Right lobe of liver (tissue), 4 donors: Measurements from ENCODE around the gene SLC9A5.

ENCODE experiments used
- CTCF ChIP-seq, 4 donors: fragments of 200-600 bp in 3 of 4; fragments of 450-650 bp in 1 of 4; IDR thresholded peaks; one replicate each; pipeline versions ENCODE4 v1.5.1 to v1.8.0; 2016 to 2022; ENCODE audit warnings: antibody characterized with exemption in 4 of 4, mild to moderate bottlenecking in 2 of 4
- POLR2A ChIP-seq: fragments of 450-650 bp; IDR thresholded peaks from one replicate; pipeline ENCODE4 v1.6.1; 2017; ENCODE audit warnings: antibody characterized with exemption, mild to moderate bottlenecking
- donor health status: DM: no; HTN: no; CAD: no.
- donor health status: DM: no; HTN: no; CAD: no.
- donor health status: DM: no; HTN: yes; CAD: no.

DNA sequence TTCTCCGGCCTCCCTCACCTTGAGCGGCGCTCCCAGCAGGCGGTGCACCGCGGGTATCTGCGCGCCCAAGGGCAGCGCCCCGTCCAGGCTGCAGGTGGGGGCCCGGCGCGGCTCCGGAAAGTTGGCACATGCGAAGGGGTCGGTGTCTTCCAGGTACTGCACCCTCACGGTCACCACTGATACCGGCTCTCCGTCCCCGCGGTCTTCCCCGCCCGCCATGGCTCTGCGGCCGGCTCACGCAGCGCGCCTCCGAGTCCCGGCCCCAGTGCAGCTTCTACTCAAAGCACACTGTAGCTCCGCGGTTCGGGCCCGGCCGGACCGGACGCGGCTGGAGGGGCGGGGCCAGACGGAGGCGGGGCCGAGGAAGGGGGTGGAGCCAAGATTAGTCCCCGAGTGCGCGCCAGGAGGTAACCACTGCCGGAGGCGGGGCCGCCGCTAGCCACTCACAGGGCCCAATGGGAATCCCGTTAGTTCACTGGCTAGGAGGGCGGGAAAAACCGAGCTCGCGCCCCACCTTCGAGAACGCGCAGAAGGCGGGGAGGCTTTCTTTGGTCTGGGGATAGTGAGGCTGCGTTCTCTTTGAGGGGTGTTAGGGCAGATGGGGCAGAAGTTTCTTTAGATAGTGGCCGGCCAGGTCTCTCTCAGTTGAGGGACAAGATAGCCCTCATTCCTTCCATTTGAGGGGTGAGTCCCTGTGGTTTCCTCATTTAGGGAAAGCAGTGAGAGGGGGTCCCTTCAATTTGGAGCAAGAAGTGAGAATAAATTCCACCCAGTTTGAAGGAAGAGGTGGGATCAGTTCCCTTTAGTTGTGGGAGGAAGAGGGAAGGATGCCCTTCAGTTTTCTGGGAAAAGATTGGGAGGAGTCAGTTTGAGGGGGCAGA, 1.3 kb upstream of the SLC9A5 start, which contains the start of gene FHOD1:
- TF ChIP-seq POLR2A (peak; percentile 71), CTCF (IDR thresholded peaks at IDR 0.05) (no peak)
